WTC11 (cell line): ENCODE measurements around the gene PPP1R12A. TPM values are rescaled to one million over a fixed set of nuclear protein-coding genes. Genes with fewer than 3 reads are reported as not detected.

Experiments used
- ATAC-seq: fragments of 200-7000 bp; cut with Tn5 transposase; 2 replicates; pipeline ENCODE4 v1.10.0; 2021; ENCODE audit warnings: mild to moderate bottlenecking, moderate library complexity
- CTCF ChIA-PET: fragments of 300-600 bp; sonication (Branson Sonifier 250); formaldehyde crosslinking; loops from one replicate; lab custom pipeline; 2021; ENCODE audit warnings: antibody characterized with exemption; lab: Charles Lee
- POLR2A ChIA-PET: fragments of 350-600 bp; sonication (Branson Sonifier 250); formaldehyde crosslinking; loops from one replicate; lab custom pipeline; 2021; ENCODE audit warnings: antibody characterized with exemption; lab: Charles Lee
- DNase-seq: peaks from one replicate; pipeline ENCODE4 v3.0.0; 2021; ENCODE audit warnings: low spot score
- H3K27ac Mint-ChIP-seq: 2 replicates; pipeline ENCODE4 v1.8.0; 2021; ENCODE audit warnings: mixed read lengths
- H3K27me3 Mint-ChIP-seq: 2 replicates; pipeline ENCODE4 v1.8.0; 2021; ENCODE audit warnings: low read depth, mild to moderate bottlenecking, moderate library complexity, mixed read lengths
- H3K36me3 Mint-ChIP-seq: 2 replicates; pipeline ENCODE4 v1.8.0; 2021; ENCODE audit warnings: mixed read lengths
- H3K4me1 Mint-ChIP-seq: 2 replicates; pipeline ENCODE4 v1.8.0; 2022; ENCODE audit warnings: mixed read lengths
- H3K4me3 Mint-ChIP-seq: 2 replicates; pipeline ENCODE4 v1.8.0; 2021; ENCODE audit warnings: mild to moderate bottlenecking, moderate library complexity, mixed read lengths
- H3K9me3 Mint-ChIP-seq: 2 replicates; pipeline ENCODE4 v1.8.0; 2021; ENCODE audit warnings: mixed read lengths
- AR ChIP-seq: fragments of 250-450 bp; sonication (Bioruptor Pico); IDR thresholded peaks from 2 replicates; pipeline ENCODE4 v1.9.0; 2021; ENCODE audit warnings: mild to moderate bottlenecking
- ATF1 ChIP-seq: sonication (generic); formaldehyde crosslinking; IDR thresholded peaks from 2 replicates; pipeline ENCODE4 v1.8.1; 2023; ENCODE audit warnings: mild to moderate bottlenecking, moderate library complexity, missing genetic modification reagents
- CDX4 ChIP-seq: fragments of 250-450 bp; sonication (Bioruptor Pico); IDR thresholded peaks from 2 replicates; pipeline ENCODE4 v1.9.0; 2021; ENCODE audit warnings: moderate library complexity, mild to moderate bottlenecking, inconsistent platforms, borderline replicate concordance
- CREM ChIP-seq: sonication (generic); formaldehyde crosslinking; IDR thresholded peaks from 2 replicates; pipeline ENCODE4 v1.8.1; 2022; ENCODE audit warnings: mild to moderate bottlenecking, missing genetic modification reagents, moderate library complexity
- E2F4 ChIP-seq: sonication (generic); formaldehyde crosslinking; IDR thresholded peaks from 2 replicates; pipeline ENCODE4 v1.8.1; 2022; ENCODE audit warnings: low read depth, mild to moderate bottlenecking, moderate library complexity, missing genetic modification reagents, borderline replicate concordance
- FOXJ3 ChIP-seq: sonication (generic); formaldehyde crosslinking; IDR thresholded peaks from 2 replicates; pipeline ENCODE4 v1.9.0; 2021; ENCODE audit warnings: missing genetic modification reagents, mild to moderate bottlenecking, borderline replicate concordance
- FOXP4 ChIP-seq: sonication (generic); formaldehyde crosslinking; IDR thresholded peaks from 2 replicates; pipeline ENCODE4 v1.8.0; 2022; ENCODE audit warnings: mild to moderate bottlenecking, missing genetic modification reagents
- JAZF1 ChIP-seq: fragments of 250-450 bp; sonication (Bioruptor Pico); IDR thresholded peaks from 2 replicates; pipeline ENCODE4 v1.9.0; 2021; ENCODE audit warnings: moderate library complexity, mild to moderate bottlenecking, inconsistent platforms
- MAX ChIP-seq: sonication (generic); formaldehyde crosslinking; IDR thresholded peaks from 2 replicates; pipeline ENCODE4 v1.8.0; 2022; ENCODE audit warnings: mild to moderate bottlenecking, missing genetic modification reagents
- MLX ChIP-seq: sonication (generic); formaldehyde crosslinking; IDR thresholded peaks from 2 replicates; pipeline ENCODE4 v1.8.1; 2023; ENCODE audit warnings: mild to moderate bottlenecking, missing genetic modification reagents, moderate library complexity
- NR1H2 ChIP-seq: sonication (generic); formaldehyde crosslinking; IDR thresholded peaks from 2 replicates; pipeline ENCODE4 v1.9.0; 2021; ENCODE audit warnings: mild to moderate bottlenecking, moderate library complexity, missing genetic modification reagents
- NR2C2 ChIP-seq: sonication (generic); formaldehyde crosslinking; IDR thresholded peaks from 2 replicates; pipeline ENCODE4 v1.8.0; 2022; ENCODE audit warnings: mild to moderate bottlenecking, missing genetic modification reagents
- RORB ChIP-seq: fragments of 250-450 bp; sonication (Bioruptor Pico); IDR thresholded peaks from 2 replicates; pipeline ENCODE4 v1.9.0; 2021; ENCODE audit warnings: mild to moderate bottlenecking
- SMAD3 ChIP-seq: sonication (generic); formaldehyde crosslinking; IDR thresholded peaks from 2 replicates; pipeline ENCODE4 v1.8.0; 2022; ENCODE audit warnings: missing genetic modification reagents, mild to moderate bottlenecking, borderline replicate concordance
- STAT6 ChIP-seq: sonication (generic); formaldehyde crosslinking; conservative IDR thresholded peaks from 2 replicates; pipeline ENCODE4 v1.8.1; 2023; ENCODE audit warnings: mild to moderate bottlenecking, low read depth, missing genetic modification reagents, moderate library complexity
- TEAD4 ChIP-seq: sonication (generic); formaldehyde crosslinking; IDR thresholded peaks from 2 replicates; pipeline ENCODE4 v1.8.0; 2022; ENCODE audit warnings: mild to moderate bottlenecking, missing genetic modification reagents
- ZBTB43 ChIP-seq: sonication (generic); formaldehyde crosslinking; IDR thresholded peaks from 2 replicates; pipeline ENCODE4 v1.8.1; 2023; ENCODE audit warnings: mild to moderate bottlenecking, missing genetic modification reagents
- ZMAT4 ChIP-seq: fragments of 250-450 bp; sonication (Bioruptor Pico); IDR thresholded peaks from 2 replicates; pipeline ENCODE4 v1.9.0; 2021; ENCODE audit warnings: mild to moderate bottlenecking
- ZNF121 ChIP-seq: sonication (generic); formaldehyde crosslinking; IDR thresholded peaks from 2 replicates; pipeline ENCODE4 v1.8.0; 2023; ENCODE audit warnings: missing genetic modification reagents
- ZNF512 ChIP-seq: sonication (generic); formaldehyde crosslinking; IDR thresholded peaks from 2 replicates; pipeline ENCODE4 v1.8.1; 2022; ENCODE audit warnings: missing genetic modification reagents, borderline replicate concordance
- total RNA-seq: library from RNA; stranded (reverse); gene quantifications from 3 replicates; pipeline ENCODE4 v1.2.3, GENCODE V29; 2021

The PPP1R12A gene
- total RNA-seq, 1 experiment from 2014 or later = 83.8 TPM

- ATAC-seq (no peak), DNase-seq (no peak)
- H3K4me1 Mint-ChIP-seq = no peaks in the 10 kb centered on the region
- H3K36me3 Mint-ChIP-seq = no peaks in the 10 kb centered on the region
- no peak overlapping the region for H3K4me3 Mint-ChIP-seq
- POLR2A ChIA-PET = no interaction called here
- no peak for TF ChIP-seq E2F4 (CRISPR knock-in tag)
- no peak for TF ChIP-seq FOXP4 (CRISPR knock-in tag)
- TF ChIP-seq MLX (CRISPR knock-in tag) = no peak
- TF ChIP-seq AR (CRISPR knock-in tag) = no peak
- H3K27me3 Mint-ChIP-seq = no peaks in the 10 kb centered on the region
- no peak overlapping the region for H3K27ac Mint-ChIP-seq
- peaks cover 2% of the 10 kb centered on the region; the same call in 1 of the 2 replicates for H3K9me3 Mint-ChIP-seq
- CTCF ChIA-PET = no interaction called here
These were observed 169.7 kb downstream of the PPP1R12A start for GRCh38 chr12:79765157-79765556.

- ATAC-seq (no peak), DNase-seq (no peak)
- Mint-ChIP-seq H3K4me3 (no peak overlapping the region), H3K27me3 (no peaks in the 10 kb centered on the region), H3K27ac (no peak overlapping the region), H3K36me3 (peaks cover 5% of the 10 kb centered on the region; the same call in 1 of the 2 replicates), H3K9me3 (peaks cover 5% of the 10 kb centered on the region), H3K4me1 (no peaks in the 10 kb centered on the region)
- ChIA-PET CTCF (no interaction called here), POLR2A (no interaction called here)
- no peak for TF ChIP-seq ZMAT4
- no peak for TF ChIP-seq RORB (CRISPR knock-in tag)
- no peak for TF ChIP-seq TEAD4 (CRISPR knock-in tag)
- no peak for TF ChIP-seq ZNF121 (CRISPR knock-in tag)
- TF ChIP-seq NR2C2 (CRISPR knock-in tag) = no peak
- no peak for TF ChIP-seq JAZF1 (CRISPR knock-in tag)
- TF ChIP-seq MAX (CRISPR knock-in tag) = no peak
- TF ChIP-seq ATF1 (CRISPR knock-in tag) = no peak
- TF ChIP-seq CREM (CRISPR knock-in tag) = no peak
- TF ChIP-seq CDX4 (CRISPR knock-in tag) = no peak
- no peak for TF ChIP-seq ZNF512
- TF ChIP-seq FOXJ3 (CRISPR knock-in tag) = no peak
- no peak for TF ChIP-seq ZBTB43 (CRISPR knock-in tag)
- no peak for TF ChIP-seq SMAD3 (CRISPR knock-in tag)
- no peak for TF ChIP-seq NR1H2 (CRISPR knock-in tag)
- no peak for TF ChIP-seq STAT6 (CRISPR knock-in tag)
These were observed 170.3 kb downstream of the PPP1R12A start for GRCh38 chr12:79764641-79765040.
